GM12864 (cell line): ENCODE results near the gene WNT9A.

Experiments
- DNase-seq: peaks from one replicate; pipeline ENCODE4 v3.0.0-alpha.2; 2011; ENCODE audit warnings: low read depth
- H3K4me3 ChIP-seq: 2 replicates; pipeline ENCODE4 v1.5.1; 2011; ENCODE audit warnings: mild to moderate bottlenecking, low read depth, low read length, control low read depth
- CTCF ChIP-seq: IDR thresholded peaks from 2 replicates; pipeline ENCODE4 v1.5.1; 2011; ENCODE audit warnings: low read depth, mild to moderate bottlenecking, moderate library complexity, low read length, control low read depth, inconsistent platforms; ENCODE audit errors: missing control alignments

Gene WNT9A

GRCh38 chr1:227922501-227923352, 25.0 kb downstream of the WNT9A start:
- DNase-seq = no peak
- TF ChIP-seq CTCF = no peak
- H3K4me3 ChIP-seq = no peak overlapping the region

- DNase-seq = no peak
- no peak overlapping the region for H3K4me3 ChIP-seq
- no peak for TF ChIP-seq CTCF
Measured at GRCh38 chr1:227921461-227922185, 26.1 kb downstream of the WNT9A start.

- TF ChIP-seq CTCF = no peak
- DNase-seq = no peak
- no peak overlapping the region for H3K4me3 ChIP-seq
Measured at GRCh38 chr1:227920896-227921295, 26.8 kb downstream of the WNT9A start.

DNA sequence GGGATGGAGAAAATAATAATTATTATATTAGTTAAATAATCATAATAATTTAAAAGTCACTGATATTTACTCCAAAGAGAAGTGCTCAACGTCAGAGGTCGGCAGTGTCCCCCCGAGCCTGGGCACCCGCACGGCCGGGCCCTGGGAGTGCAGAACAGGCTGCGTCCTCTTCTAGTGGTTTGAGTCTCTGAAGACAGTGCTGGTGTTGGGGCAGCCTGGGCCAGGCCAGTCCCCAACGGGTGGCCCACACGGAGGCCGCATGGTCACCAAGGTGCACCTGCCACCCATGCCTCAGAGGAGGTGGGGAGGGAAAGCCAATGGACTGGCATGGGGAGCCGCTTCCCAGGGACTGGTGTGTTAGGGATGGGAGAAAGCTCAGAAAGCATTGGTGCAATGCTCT, 27.3 kb downstream of the WNT9A start:
- H3K4me3 ChIP-seq = no peak overlapping the region
- DNase-seq = no peak

GRCh38 chr1:227919906-227920305, 27.8 kb downstream of the WNT9A start:
- no peak for TF ChIP-seq CTCF
- no peak for DNase-seq
- no peak overlapping the region for H3K4me3 ChIP-seq

More for the DNA sequence above, 27.3 kb downstream of the WNT9A start:
- TF ChIP-seq CTCF = no peak

DNA sequence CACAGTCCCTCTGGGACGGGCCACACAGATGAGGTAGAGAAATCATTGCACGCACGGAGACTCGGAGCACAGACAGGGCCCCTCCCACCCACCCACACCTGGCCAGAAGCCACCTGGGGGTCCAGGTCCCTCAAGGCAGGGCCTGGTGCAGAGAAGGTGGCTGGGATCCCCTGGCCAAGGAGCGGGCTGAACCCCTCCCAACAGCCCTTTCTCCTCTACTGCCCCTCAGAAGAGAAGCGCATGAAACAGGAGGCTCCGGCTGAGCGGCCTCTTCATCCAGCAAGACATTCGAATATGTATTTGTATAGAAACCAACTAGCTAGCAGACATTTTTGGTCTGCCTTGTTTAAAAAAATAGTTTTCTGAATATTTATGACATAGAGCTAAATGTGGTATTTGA, 29.0 kb downstream of the WNT9A start:
- no peak overlapping the region for H3K4me3 ChIP-seq
- TF ChIP-seq CTCF = no peak
- DNase-seq = no peak
